Testis (tissue), 2 donors: Measurements from ENCODE around the gene HS3ST4.
"Not testable (repeated sequence)": the region's sequence is repeated elsewhere in the genome, so short reads cannot be mapped to it uniquely, and the experiment has no call there.

Experiments used
- CTCF ChIP-seq, 3 experiments: fragments of 450-650 bp in 2 of 3; fragments of 200-600 bp in 1 of 3; sonication (generic) in 1 of 3; IDR thresholded peaks; one replicate each; pipeline ENCODE4 v1.5.1; 2016 to 2019; ENCODE audit warnings: antibody characterized with exemption in 3 of 3, mild to moderate bottlenecking in 2 of 3, moderate library complexity in 1 of 3
- POLR2A ChIP-seq: fragments of 450-650 bp; IDR thresholded peaks from one replicate; pipeline ENCODE4 v1.6.1; 2017; ENCODE audit warnings: antibody characterized with exemption, mild to moderate bottlenecking, moderate library complexity

- TF ChIP-seq CTCF (IDR thresholded peaks at IDR 0.05); POLR2A: not testable (repeated sequence)
Observed at GRCh38 chr16:26098206-26098605, 406.4 kb downstream of the HS3ST4 start.
